ENCODE results near the gene CEP128. TPM values are rescaled to one million over a fixed set of nuclear protein-coding genes. Genes with fewer than 3 reads are reported as not detected.
A peak's percentile ranks its signal among the peaks of the same experiment; 100 is the strongest.

CEP128 gene
- total and polyA plus RNA-seq, 2 experiments from 2014 or later: 7.3 to 14.3 TPM

DNA sequence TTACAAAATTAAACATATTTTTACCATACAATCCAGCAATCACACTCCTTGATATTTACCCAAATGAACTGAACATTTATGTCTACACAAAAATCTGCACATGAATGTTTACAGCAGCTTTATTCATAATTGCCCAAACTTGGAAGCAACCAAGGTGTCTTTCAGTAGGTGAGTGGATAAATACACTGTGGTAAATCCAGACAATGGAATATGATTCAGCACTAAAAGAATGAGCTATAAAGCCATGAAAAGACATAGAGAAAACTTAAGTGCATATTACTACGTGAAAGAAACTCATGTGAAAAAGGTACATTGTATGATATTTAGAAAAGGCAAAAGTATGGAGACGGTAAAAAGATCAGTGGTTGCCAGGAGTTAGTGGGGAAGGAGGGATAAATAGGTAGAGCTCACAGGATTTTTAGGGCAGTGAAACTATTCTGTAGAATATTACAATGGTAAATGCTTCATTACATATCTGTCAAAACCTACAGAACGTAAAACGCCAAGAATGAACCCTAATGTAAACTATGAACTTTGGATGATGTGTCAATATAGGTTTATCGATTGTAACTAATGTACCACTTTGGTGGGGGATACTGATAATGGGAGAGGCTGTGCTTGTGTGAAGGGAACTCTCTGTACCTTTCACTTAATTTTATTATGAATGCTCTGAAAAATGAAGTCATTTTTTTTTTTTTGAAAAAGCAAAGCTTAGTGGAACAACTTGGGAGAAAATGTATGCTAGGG is 295.7 kb downstream of the CEP128 start:
- Histone ChIP-seq H3K4me3 (no peak overlapping the region), H3K27ac (no peak overlapping the region), H3K27me3 (no peaks in the 10 kb centered on the region), H3K9me3 (ENCODE audit: low read depth) (no peaks in the 10 kb centered on the region), H3K4me1 (ENCODE audit: low read depth) (no peaks in the 10 kb centered on the region), H3K36me3 (no peaks in the 10 kb centered on the region)
- TF ChIP-seq, protein P1, sequence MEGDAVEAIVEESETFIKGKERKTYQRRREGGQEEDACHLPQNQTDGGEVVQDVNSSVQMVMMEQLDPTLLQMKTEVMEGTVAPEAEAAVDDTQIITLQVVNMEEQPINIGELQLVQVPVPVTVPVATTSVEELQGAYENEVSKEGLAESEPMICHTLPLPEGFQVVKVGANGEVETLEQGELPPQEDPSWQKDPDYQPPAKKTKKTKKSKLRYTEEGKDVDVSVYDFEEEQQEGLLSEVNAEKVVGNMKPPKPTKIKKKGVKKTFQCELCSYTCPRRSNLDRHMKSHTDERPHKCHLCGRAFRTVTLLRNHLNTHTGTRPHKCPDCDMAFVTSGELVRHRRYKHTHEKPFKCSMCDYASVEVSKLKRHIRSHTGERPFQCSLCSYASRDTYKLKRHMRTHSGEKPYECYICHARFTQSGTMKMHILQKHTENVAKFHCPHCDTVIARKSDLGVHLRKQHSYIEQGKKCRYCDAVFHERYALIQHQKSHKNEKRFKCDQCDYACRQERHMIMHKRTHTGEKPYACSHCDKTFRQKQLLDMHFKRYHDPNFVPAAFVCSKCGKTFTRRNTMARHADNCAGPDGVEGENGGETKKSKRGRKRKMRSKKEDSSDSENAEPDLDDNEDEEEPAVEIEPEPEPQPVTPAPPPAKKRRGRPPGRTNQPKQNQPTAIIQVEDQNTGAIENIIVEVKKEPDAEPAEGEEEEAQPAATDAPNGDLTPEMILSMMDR (IDR thresholded peaks at IDR 0.05; ENCODE audit: low read depth, low read length): no peak
- no peak for DNase-seq (ENCODE audit: low read depth in 1 of 2, low spot score in 1 of 2)

DNA sequence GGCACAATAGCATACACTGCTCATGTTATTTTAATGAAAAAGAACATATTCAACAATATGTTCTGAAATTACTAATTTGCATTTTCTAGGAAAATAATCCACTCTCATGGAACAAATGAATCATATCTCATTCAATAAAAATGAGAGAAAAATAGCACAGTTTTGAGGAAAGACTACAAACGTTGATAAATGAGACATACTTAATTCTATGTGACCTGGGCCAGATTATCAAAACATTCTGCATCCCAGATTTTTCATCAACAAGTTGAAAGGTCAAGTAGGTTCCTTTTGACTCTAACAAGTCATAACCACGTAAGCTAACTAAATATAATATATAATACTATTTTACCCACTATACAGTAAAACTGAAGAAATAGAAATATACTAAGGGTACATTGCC is 296.7 kb downstream of the CEP128 start:
- Histone ChIP-seq H3K9me3 (ENCODE audit: low read depth) (no peaks in the 10 kb centered on the region), H3K27ac (no peak overlapping the region), H3K4me1 (ENCODE audit: low read depth) (no peaks in the 10 kb centered on the region), H3K36me3 (no peaks in the 10 kb centered on the region), H3K27me3 (no peaks in the 10 kb centered on the region), H3K4me3 (no peak overlapping the region)
- TF ChIP-seq, protein P1 (IDR thresholded peaks at IDR 0.05; ENCODE audit: low read depth, low read length): no peak
- no peak for DNase-seq (ENCODE audit: low read depth in 1 of 2, low spot score in 1 of 2)

DNA sequence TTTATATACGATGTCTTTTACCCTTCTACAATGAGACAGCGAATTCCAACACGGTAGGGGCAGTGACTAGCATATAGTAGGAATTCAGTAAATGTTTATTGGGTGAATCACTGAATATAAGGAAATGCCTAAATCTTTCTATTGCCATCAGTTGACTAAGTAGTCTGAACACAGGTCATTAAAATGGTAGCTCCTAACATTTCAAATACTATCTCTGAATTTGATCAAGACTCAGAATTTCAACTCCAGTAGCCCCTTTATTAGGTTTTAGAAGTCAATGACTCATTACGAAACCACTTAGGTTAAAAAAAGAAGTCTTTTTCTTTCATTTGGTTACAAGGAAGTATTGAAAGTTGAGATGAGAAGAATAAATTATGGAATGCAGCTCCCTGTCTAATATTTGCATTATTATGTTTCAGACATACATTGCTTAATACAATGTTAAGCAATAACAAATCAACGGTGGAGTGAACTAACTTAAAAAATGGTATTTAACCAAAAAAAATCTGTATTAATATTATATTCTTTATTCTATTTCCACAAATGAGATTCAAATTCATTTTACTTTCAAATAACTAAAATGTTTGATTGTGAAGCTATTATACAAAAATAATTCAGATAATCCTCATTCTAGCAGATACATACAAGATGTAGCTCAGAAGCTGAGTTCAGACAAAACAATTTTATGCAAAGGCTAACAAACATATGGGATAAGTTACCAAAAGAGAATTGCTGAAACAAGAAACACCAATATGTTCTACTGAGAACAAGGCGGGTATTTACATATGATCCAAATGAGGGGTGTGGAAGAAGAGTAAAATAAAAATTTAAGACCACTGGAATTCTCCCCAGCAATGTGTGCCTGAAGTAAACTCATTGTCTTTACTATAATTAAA is 302.7 kb downstream of the CEP128 start:
- H3K9me3 ChIP-seq (ENCODE audit: low read depth): no peaks in the 10 kb centered on the region
- peak in 1 of 2 donors; percentile 73 for DNase-seq (ENCODE audit: low read depth in 1 of 2, low spot score in 1 of 2)
- no peaks in the 10 kb centered on the region for H3K4me1 ChIP-seq (ENCODE audit: low read depth)
- H3K4me3 ChIP-seq: no peak overlapping the region
- TF ChIP-seq, protein P1 (IDR thresholded peaks at IDR 0.05; ENCODE audit: low read depth, low read length): no peak
- no peaks in the 10 kb centered on the region for H3K36me3 ChIP-seq
- no peak overlapping the region for H3K27ac ChIP-seq
- H3K27me3 ChIP-seq: no peaks in the 10 kb centered on the region

DNA sequence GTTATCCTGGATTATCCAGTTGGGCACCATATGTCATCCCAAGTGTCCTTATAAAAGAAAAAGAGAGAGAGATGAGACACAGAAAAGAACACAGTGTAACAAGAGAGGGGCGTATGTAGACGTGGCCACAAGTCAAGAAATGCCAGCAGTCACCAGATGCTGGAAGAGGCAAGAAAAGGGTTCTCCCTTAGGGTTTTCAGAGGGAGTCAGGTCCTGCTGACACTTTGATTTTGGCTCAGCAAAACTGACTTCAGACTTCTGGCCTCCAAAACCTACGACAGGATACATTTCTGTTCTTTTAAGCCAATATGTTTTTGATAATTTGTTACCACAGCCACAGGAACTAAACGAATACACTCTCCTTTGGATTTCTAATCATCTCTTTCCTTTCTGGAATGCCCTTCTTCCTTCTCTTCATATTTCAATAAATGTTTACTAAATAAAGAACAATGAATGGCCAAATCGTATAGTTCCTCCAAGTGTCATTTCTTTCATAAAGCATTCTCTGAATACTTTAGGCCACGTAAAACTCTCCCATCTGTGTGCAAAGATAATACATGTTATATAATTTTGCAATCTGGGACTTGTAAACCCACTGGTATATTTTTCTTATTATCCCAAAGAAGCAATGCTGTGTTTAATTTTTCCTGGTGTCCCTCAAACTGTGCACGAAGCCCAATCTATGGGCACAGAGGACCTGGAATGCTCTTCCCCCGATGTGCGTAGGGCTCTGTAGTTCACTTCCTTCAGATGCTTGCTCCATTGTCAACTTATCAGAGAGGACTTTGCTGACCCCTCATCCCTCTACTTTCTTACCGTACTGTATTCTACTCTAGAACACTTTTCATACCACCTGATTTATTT is 303.6 kb downstream of the CEP128 start:
- no peaks in the 10 kb centered on the region for H3K9me3 ChIP-seq (ENCODE audit: low read depth)
- H3K27ac ChIP-seq: no peak overlapping the region
- H3K27me3 ChIP-seq: no peaks in the 10 kb centered on the region
- no peaks in the 10 kb centered on the region for H3K36me3 ChIP-seq
- TF ChIP-seq, protein P1 (IDR thresholded peaks at IDR 0.05; ENCODE audit: low read depth, low read length): no peak
- no peak for DNase-seq (ENCODE audit: low read depth in 1 of 2, low spot score in 1 of 2)
- no peaks in the 10 kb centered on the region for H3K4me1 ChIP-seq (ENCODE audit: low read depth)
- no peak overlapping the region for H3K4me3 ChIP-seq

DNA sequence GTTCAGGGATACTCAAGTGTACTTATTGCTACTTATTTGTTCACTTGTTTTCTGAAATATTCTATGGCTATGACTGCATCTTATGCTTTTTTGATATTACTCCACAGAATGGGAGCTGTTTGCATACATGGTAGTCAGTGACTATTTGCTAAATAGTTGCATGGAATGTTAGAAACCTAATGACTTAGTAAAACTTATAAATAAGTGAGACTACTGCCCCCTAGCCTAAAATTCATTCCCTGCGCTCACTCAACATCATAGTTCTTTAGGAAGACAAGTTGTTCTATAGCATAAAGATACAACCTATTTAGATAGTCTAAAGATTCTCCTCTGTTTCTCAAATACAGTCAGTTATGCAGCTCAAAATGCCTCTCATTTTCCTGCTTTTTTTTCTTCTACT is 305.5 kb downstream of the CEP128 start:
- no peaks in the 10 kb centered on the region for H3K4me1 ChIP-seq (ENCODE audit: low read depth)
- no peaks in the 10 kb centered on the region for H3K9me3 ChIP-seq (ENCODE audit: low read depth)
- H3K4me3 ChIP-seq: no peak overlapping the region
- H3K36me3 ChIP-seq: no peaks in the 10 kb centered on the region
- no peak overlapping the region for H3K27ac ChIP-seq
- peak in 1 of 2 donors; percentile 17 for DNase-seq (ENCODE audit: low read depth in 1 of 2, low spot score in 1 of 2)
- no peaks in the 10 kb centered on the region for H3K27me3 ChIP-seq
- TF ChIP-seq, protein P1 (IDR thresholded peaks at IDR 0.05; ENCODE audit: low read depth, low read length): peak; percentile 21
